HepG2 (cell line): ENCODE results near the gene SOX12. TPM values are rescaled to one million over a fixed set of nuclear protein-coding genes. Genes with fewer than 3 reads are reported as not detected.

Source experiments
- DNMT3B ChIP-seq: conservative IDR thresholded peaks from 2 replicates; pipeline ENCODE4 v1.6.1; 2016; ENCODE audit warnings: missing biosample characterization, control low read depth
- HHEX ChIP-seq: IDR thresholded peaks from 2 replicates; pipeline ENCODE4 v1.6.1; 2016; ENCODE audit warnings: control low read depth
- HMGXB4 ChIP-seq, 2 experiments: sonication (generic) in 1 of 2; formaldehyde crosslinking in 1 of 2; IDR thresholded peaks; 2 replicates each; pipeline versions ENCODE4 v1.4.0 to v1.6.1; 2018 to 2020; ENCODE audit warnings: missing genetic modification reagents in 2 of 2, borderline replicate concordance in 1 of 2, low read depth in 1 of 2, mild to moderate bottlenecking in 1 of 2, missing biosample characterization in 1 of 2
- HNRNPH1 ChIP-seq: fragments of 200-400 bp; formaldehyde crosslinking; optimal IDR thresholded peaks from 2 replicates; pipeline ENCODE3; 2017; ENCODE audit warnings: mild to moderate bottlenecking, low read depth, low read length
- IKZF1 ChIP-seq: fragments of 450-650 bp; IDR thresholded peaks from 2 replicates; pipeline ENCODE4 v1.7.1; 2016
- KDM5B ChIP-seq: sonication (generic); formaldehyde crosslinking; IDR thresholded peaks from 2 replicates; pipeline ENCODE4 v1.4.0; 2020; ENCODE audit warnings: missing genetic modification reagents, mild to moderate bottlenecking, borderline replicate concordance
- NFE2 ChIP-seq: sonication (generic); formaldehyde crosslinking; IDR thresholded peaks from 2 replicates; pipeline ENCODE4 v1.4.0; 2020; ENCODE audit warnings: missing genetic modification reagents
- REPIN1 ChIP-seq: sonication (generic); formaldehyde crosslinking; IDR thresholded peaks from 2 replicates; pipeline ENCODE4 v1.8.0; 2022; ENCODE audit warnings: missing genetic modification reagents, low read depth, mild to moderate bottlenecking, borderline replicate concordance
- SAP130 ChIP-seq: IDR thresholded peaks from 2 replicates; pipeline ENCODE4 v1.6.1; 2016; ENCODE audit warnings: low read depth
- SETDB1 ChIP-seq: sonication (generic); formaldehyde crosslinking; IDR thresholded peaks from 2 replicates; pipeline ENCODE4 v1.5.1; 2020; ENCODE audit warnings: missing genetic modification reagents, mild to moderate bottlenecking, borderline replicate concordance
- TBX2 ChIP-seq: sonication (generic); formaldehyde crosslinking; IDR thresholded peaks from 2 replicates; pipeline ENCODE4 v1.5.0; 2020; ENCODE audit warnings: missing genetic modification reagents, mild to moderate bottlenecking, borderline replicate concordance
- TP53 ChIP-seq: sonication (generic); formaldehyde crosslinking; conservative IDR thresholded peaks from 2 replicates; pipeline ENCODE4 v1.4.0; 2020; ENCODE audit warnings: missing genetic modification reagents
- ZFY ChIP-seq: sonication (generic); formaldehyde crosslinking; IDR thresholded peaks from 2 replicates; pipeline ENCODE4 v1.4.0; 2020; ENCODE audit warnings: missing genetic modification reagents
- ZNF24 ChIP-seq: fragments of 450-650 bp; IDR thresholded peaks from 2 replicates; pipeline ENCODE4 v1.6.1; 2017; ENCODE audit warnings: antibody characterized with exemption, mild to moderate bottlenecking
- ZNF558 ChIP-seq: sonication (generic); formaldehyde crosslinking; IDR thresholded peaks from 2 replicates; pipeline ENCODE4 v1.9.0; 2022; ENCODE audit warnings: mild to moderate bottlenecking, missing genetic modification reagents, borderline replicate concordance
- ZNF564 ChIP-seq: sonication (generic); formaldehyde crosslinking; IDR thresholded peaks from 2 replicates; pipeline ENCODE4 v1.8.1; 2023; ENCODE audit warnings: mild to moderate bottlenecking, missing genetic modification reagents
- ZNF619 ChIP-seq: sonication (generic); formaldehyde crosslinking; IDR thresholded peaks from 2 replicates; pipeline ENCODE4 v1.4.0; 2020; ENCODE audit warnings: mild to moderate bottlenecking, missing genetic modification reagents
- ZNF670 ChIP-seq: sonication (generic); formaldehyde crosslinking; IDR thresholded peaks from 2 replicates; pipeline ENCODE4 v1.8.0; 2022; ENCODE audit warnings: mild to moderate bottlenecking, missing genetic modification reagents, borderline replicate concordance
- polyA plus RNA-seq, 8 experiments: library from polyadenylated mRNA; depleted of rRNA in 3 of 8; stranded (reverse) in 7 of 8; unstranded in 1 of 8; fragments of >200 nt; fragmentation: Illumina TruSeq in 4 of 8; extraction: Trizol in 4 of 8; gene quantifications; 2 replicates each; pipeline versions ENCODE4 v1.2.1 to v1.2.3, GENCODE V29; 2011 to 2016; ENCODE audit warnings: low read depth in 4 of 8, missing spikeins in 1 of 8, mixed read lengths in 1 of 8; ENCODE audit not compliant: insufficient read depth in 1 of 8
- total RNA-seq, 5 experiments: library from RNA; depleted of rRNA; stranded (reverse); fragments of >200 nt; fragmentation: Illumina TruSeq; extraction: Trizol; gene quantifications; 2 replicates each; pipeline ENCODE4 v1.2.3, GENCODE V29; 2016; ENCODE audit warnings: low read depth in 1 of 5
- TF ChIP-seq, protein P1 (sequence below): sonication (generic); formaldehyde crosslinking; IDR thresholded peaks from 2 replicates; pipeline ENCODE4 v1.9.0; 2021; ENCODE audit warnings: missing genetic modification reagents, mild to moderate bottlenecking, borderline replicate concordance
- TF ChIP-seq, protein P2 (sequence below): sonication (generic); formaldehyde crosslinking; IDR thresholded peaks from 2 replicates; pipeline ENCODE4 v1.4.0; 2020; ENCODE audit warnings: low read depth, missing genetic modification reagents
- TF ChIP-seq, protein P3 (sequence below): sonication (generic); formaldehyde crosslinking; IDR thresholded peaks from 2 replicates; pipeline ENCODE4 v1.5.0; 2020; ENCODE audit warnings: missing genetic modification reagents

Gene SOX12
- total and polyA plus RNA-seq, 2 of the 13 experiments (the other 11 are each of a cell fraction or from before 2014, with no cell fraction given): 10.0 to 18.7 TPM

DNA sequence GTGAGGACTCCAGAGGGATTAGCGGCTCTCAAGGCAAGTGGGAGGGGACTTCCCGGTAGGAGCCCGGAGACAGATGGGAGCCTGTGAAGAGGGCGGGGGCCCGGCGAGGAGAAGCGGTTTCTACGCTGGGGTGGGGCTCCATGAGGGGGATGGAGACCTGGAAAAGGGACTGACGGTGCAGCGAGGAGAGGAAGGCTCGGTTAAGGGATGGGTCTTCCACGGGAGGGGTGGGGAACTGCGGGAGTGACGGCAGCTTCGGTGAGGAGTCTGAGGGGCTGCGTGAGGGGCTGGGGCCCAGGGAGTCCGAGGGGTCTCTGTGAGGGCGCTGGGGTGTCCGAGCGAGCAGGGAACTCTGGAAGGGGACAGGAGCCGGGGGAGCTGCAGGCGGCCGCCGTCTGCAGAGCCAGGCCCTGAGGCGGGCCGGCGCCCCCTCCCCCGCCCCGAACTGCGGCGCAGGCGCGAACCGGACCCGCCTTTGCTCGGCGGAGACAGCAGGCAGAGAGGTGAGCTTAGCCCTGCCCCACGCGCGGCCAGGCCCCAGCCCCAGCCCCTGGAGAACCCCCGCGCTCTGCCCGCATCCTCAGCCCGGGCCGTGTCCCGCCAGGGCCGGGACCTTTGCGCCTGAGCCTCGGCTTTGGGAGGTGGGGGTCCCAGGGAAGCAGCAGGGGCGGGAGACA, 21.4 kb downstream of the SOX12 start, which contains the start of gene NRSN2 (continued):
- TF ChIP-seq ZNF619 (CRISPR knock-in tag) (no peak), IKZF1 (no peak), HNRNPH1 (no peak), NFE2 (CRISPR knock-in tag) (no peak), ZNF558 (CRISPR knock-in tag) (peak; percentile 81; the same call in 1 of the 2 replicates), DNMT3B (no peak), ZNF670 (CRISPR knock-in tag) (peak; percentile 68), KDM5B (peak; percentile 48), ZNF24 (no peak), HMGXB4 (CRISPR knock-in tag; IDR thresholded peaks at IDR 0.05; ENCODE audit: borderline replicate concordance in 1 of 2, low read depth in 1 of 2) (peak in 1 of 2 experiments; percentile 44; a peak in 2 of 4 replicates), TP53 (CRISPR knock-in tag) (0 out of 2 replicates have a peak, but pooled peaks have one; percentile 13), ZFY (CRISPR knock-in tag) (peak; percentile 89), REPIN1 (CRISPR knock-in tag) (peak; percentile 46), ZNF564 (CRISPR knock-in tag) (no peak), SETDB1 (CRISPR knock-in tag) (no peak), HHEX (CRISPR knock-in tag) (no peak), SAP130 (CRISPR knock-in tag) (peak; percentile 83), TBX2 (peak; percentile 47; the same call in 1 of the 2 replicates)
- TF ChIP-seq, protein P1, sequence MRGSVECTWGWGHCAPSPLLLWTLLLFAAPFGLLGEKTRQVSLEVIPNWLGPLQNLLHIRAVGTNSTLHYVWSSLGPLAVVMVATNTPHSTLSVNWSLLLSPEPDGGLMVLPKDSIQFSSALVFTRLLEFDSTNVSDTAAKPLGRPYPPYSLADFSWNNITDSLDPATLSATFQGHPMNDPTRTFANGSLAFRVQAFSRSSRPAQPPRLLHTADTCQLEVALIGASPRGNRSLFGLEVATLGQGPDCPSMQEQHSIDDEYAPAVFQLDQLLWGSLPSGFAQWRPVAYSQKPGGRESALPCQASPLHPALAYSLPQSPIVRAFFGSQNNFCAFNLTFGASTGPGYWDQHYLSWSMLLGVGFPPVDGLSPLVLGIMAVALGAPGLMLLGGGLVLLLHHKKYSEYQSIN (CRISPR knock-in tag): no peak
- TF ChIP-seq, protein P2, sequence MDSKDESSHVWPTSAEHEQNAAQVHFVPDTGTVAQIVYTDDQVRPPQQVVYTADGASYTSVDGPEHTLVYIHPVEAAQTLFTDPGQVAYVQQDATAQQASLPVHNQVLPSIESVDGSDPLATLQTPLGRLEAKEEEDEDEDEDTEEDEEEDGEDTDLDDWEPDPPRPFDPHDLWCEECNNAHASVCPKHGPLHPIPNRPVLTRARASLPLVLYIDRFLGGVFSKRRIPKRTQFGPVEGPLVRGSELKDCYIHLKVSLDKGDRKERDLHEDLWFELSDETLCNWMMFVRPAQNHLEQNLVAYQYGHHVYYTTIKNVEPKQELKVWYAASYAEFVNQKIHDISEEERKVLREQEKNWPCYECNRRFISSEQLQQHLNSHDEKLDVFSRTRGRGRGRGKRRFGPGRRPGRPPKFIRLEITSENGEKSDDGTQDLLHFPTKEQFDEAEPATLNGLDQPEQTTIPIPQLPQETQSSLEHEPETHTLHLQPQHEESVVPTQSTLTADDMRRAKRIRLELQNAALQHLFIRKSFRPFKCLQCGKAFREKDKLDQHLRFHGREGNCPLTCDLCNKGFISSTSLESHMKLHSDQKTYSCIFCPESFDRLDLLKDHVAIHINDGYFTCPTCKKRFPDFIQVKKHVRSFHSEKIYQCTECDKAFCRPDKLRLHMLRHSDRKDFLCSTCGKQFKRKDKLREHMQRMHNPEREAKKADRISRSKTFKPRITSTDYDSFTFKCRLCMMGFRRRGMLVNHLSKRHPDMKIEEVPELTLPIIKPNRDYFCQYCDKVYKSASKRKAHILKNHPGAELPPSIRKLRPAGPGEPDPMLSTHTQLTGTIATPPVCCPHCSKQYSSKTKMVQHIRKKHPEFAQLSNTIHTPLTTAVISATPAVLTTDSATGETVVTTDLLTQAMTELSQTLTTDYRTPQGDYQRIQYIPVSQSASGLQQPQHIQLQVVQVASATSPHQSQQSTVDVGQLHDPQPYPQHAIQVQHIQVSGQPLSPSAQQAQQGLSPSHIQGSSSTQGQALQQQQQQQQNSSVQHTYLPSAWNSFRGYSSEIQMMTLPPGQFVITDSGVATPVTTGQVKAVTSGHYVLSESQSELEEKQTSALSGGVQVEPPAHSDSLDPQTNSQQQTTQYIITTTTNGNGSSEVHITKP: 0 out of 2 replicates have a peak, but pooled peaks have one; percentile 25
- TF ChIP-seq, protein P3, sequence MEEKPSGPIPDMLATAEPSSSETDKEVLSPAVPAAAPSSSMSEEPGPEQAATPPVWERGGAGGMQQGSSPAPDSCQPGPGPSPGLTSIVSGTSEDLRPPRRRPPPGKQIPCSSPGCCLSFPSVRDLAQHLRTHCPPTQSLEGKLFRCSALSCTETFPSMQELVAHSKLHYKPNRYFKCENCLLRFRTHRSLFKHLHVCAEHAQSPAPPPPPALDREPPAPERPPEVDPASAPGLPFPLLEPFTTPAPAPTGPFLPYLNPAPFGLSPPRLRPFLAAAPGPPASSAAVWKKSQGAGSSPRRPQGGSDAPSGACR: peak; percentile 77
